IMR-90 (cell line): ENCODE data around the gene XCR1.

Experiments used
- BHLHE40 ChIP-seq: fragments of 150-350 bp; IDR thresholded peaks from 2 replicates; pipeline ENCODE4 v1.6.1; 2016; ENCODE audit warnings: mild to moderate bottlenecking, low read depth, low read length
- CEBPB ChIP-seq: IDR thresholded peaks from 2 replicates; pipeline ENCODE4 v1.6.1; 2012; ENCODE audit warnings: low read depth, low read length, improper control_type of control experiment
- CHD1 ChIP-seq: IDR thresholded peaks from 2 replicates; pipeline ENCODE4 v1.6.1; 2012; ENCODE audit warnings: low read depth, low read length, improper control_type of control experiment
- FOS ChIP-seq: fragments of 150-350 bp; IDR thresholded peaks from 2 replicates; pipeline ENCODE4 v1.6.1; 2016; ENCODE audit warnings: low read depth, low read length
- MAZ ChIP-seq: IDR thresholded peaks from 2 replicates; pipeline ENCODE4 v1.6.1; 2012; ENCODE audit warnings: low read depth, mild to moderate bottlenecking, low read length, improper control_type of control experiment, moderate library complexity, borderline replicate concordance
- MXI1 ChIP-seq: IDR thresholded peaks from 2 replicates; pipeline ENCODE4 v1.6.1; 2012; ENCODE audit warnings: low read depth, mild to moderate bottlenecking, low read length, moderate library complexity, borderline replicate concordance
- POLR2A ChIP-seq: IDR thresholded peaks from 2 replicates; pipeline ENCODE4 v1.6.1; 2012; ENCODE audit warnings: mild to moderate bottlenecking, low read depth, low read length
- RAD21 ChIP-seq: IDR thresholded peaks from 2 replicates; pipeline ENCODE4 v1.6.1; 2012; ENCODE audit warnings: low read length, improper control_type of control experiment
- RCOR1 ChIP-seq: IDR thresholded peaks from 2 replicates; pipeline ENCODE4 v1.6.1; 2012; ENCODE audit warnings: mild to moderate bottlenecking, low read length, improper control_type of control experiment; ENCODE audit not compliant: insufficient replicate concordance
- RFX5 ChIP-seq: IDR thresholded peaks from 2 replicates; pipeline ENCODE4 v1.8.0; 2012; ENCODE audit warnings: low read depth, mild to moderate bottlenecking, low read length, moderate library complexity
- SMC3 ChIP-seq: fragments of 150-350 bp; IDR thresholded peaks from 2 replicates; pipeline ENCODE4 v1.6.1; 2016; ENCODE audit warnings: low read depth, mild to moderate bottlenecking, antibody characterized with exemption, low read length, moderate library complexity
- TF ChIP-seq, protein P1 (sequence below): conservative IDR thresholded peaks from 2 replicates; pipeline ENCODE4 v1.5.1; 2012; ENCODE audit warnings: mild to moderate bottlenecking, low read depth, low read length, improper control_type of control experiment
- TF ChIP-seq, protein P2 (sequence below): fragments of 150-350 bp; IDR thresholded peaks from 2 replicates; pipeline ENCODE4 v1.6.1; 2017; ENCODE audit warnings: mild to moderate bottlenecking, antibody characterized with exemption, low read length, low read depth
- TF ChIP-seq, protein P3 (sequence below): fragments of 150-350 bp; IDR thresholded peaks from 2 replicates; pipeline ENCODE4 v1.6.1; 2016; ENCODE audit warnings: low read depth, mild to moderate bottlenecking, low read length, moderate library complexity, borderline replicate concordance

DNA sequence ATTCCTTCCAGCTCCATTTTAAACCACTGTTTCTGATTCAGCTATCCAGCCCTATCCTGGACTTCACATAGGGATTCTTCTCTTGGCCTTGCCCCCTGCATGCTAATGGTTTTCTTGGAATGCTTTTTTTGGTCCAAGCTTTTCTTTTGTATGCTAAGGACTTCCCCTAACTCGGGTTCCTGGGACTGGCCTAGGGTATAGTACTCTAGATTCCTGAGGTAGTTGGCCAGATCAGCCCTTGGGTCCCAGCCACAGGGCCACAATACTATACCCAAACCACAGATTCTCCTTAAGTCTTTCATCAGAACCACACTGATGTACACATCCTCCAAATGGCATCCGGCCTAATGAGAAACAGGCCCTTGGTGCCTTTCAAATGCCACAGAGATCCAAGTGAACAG, 34.5 kb downstream of the XCR1 start:
- TF ChIP-seq, protein P1, sequence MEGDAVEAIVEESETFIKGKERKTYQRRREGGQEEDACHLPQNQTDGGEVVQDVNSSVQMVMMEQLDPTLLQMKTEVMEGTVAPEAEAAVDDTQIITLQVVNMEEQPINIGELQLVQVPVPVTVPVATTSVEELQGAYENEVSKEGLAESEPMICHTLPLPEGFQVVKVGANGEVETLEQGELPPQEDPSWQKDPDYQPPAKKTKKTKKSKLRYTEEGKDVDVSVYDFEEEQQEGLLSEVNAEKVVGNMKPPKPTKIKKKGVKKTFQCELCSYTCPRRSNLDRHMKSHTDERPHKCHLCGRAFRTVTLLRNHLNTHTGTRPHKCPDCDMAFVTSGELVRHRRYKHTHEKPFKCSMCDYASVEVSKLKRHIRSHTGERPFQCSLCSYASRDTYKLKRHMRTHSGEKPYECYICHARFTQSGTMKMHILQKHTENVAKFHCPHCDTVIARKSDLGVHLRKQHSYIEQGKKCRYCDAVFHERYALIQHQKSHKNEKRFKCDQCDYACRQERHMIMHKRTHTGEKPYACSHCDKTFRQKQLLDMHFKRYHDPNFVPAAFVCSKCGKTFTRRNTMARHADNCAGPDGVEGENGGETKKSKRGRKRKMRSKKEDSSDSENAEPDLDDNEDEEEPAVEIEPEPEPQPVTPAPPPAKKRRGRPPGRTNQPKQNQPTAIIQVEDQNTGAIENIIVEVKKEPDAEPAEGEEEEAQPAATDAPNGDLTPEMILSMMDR: no peak
- TF ChIP-seq MAZ (no peak), POLR2A (no peak), RFX5 (no peak), RCOR1 (no peak), MXI1 (no peak), BHLHE40 (no peak), RAD21 (no peak), CEBPB (no peak), SMC3 (no peak), FOS (no peak), CHD1 (no peak)
- TF ChIP-seq, protein P2, sequence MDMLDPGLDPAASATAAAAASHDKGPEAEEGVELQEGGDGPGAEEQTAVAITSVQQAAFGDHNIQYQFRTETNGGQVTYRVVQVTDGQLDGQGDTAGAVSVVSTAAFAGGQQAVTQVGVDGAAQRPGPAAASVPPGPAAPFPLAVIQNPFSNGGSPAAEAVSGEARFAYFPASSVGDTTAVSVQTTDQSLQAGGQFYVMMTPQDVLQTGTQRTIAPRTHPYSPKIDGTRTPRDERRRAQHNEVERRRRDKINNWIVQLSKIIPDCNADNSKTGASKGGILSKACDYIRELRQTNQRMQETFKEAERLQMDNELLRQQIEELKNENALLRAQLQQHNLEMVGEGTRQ: no peak
- TF ChIP-seq, protein P3, sequence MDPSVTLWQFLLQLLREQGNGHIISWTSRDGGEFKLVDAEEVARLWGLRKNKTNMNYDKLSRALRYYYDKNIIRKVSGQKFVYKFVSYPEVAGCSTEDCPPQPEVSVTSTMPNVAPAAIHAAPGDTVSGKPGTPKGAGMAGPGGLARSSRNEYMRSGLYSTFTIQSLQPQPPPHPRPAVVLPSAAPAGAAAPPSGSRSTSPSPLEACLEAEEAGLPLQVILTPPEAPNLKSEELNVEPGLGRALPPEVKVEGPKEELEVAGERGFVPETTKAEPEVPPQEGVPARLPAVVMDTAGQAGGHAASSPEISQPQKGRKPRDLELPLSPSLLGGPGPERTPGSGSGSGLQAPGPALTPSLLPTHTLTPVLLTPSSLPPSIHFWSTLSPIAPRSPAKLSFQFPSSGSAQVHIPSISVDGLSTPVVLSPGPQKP: no peak
